GM21529 (cell line): ENCODE measurements around the gene CALCOCO1.
"Not testable (repeated sequence)": the region's sequence is repeated elsewhere in the genome, so short reads cannot be mapped to it uniquely, and the experiment has no call there.

Experiments used
- ATAC-seq: cut with Tn5 transposase; IDR thresholded peaks from one replicate; pipeline ENCODE4 v1.9.1; 2021; ENCODE audit not compliant: unreplicated experiment

CALCOCO1 gene

GRCh38 chr12:53727310-53728041 lies at the start of gene CALCOCO1:
Gene CALCOCO1, minus strand, starts transcription at chr12:53727452. Its CDS starts 2,210 bp downstream, at chr12:53725242.
- peak; percentile 98 for ATAC-seq

DNA sequence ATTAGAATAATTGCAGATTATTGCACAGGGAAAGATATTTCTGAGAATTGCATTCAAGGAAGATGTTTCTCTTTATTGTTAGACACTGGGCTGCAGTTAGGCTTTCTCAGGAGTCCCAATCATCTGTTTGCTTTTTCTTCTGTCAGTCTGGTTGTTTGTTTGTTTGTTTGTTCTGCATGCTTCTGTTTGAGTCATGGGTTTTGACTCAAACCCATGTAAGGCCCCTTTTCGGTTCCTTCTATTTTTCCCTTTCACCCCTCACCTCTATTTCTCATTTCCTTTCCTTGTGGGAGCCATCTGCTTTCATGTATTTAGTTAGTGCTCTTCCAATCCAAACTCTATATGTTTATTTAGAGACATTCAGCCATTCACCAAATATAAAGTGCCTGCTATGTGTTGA lies 49.6 kb upstream of the CALCOCO1 start:
- ATAC-seq: no peak

DNA sequence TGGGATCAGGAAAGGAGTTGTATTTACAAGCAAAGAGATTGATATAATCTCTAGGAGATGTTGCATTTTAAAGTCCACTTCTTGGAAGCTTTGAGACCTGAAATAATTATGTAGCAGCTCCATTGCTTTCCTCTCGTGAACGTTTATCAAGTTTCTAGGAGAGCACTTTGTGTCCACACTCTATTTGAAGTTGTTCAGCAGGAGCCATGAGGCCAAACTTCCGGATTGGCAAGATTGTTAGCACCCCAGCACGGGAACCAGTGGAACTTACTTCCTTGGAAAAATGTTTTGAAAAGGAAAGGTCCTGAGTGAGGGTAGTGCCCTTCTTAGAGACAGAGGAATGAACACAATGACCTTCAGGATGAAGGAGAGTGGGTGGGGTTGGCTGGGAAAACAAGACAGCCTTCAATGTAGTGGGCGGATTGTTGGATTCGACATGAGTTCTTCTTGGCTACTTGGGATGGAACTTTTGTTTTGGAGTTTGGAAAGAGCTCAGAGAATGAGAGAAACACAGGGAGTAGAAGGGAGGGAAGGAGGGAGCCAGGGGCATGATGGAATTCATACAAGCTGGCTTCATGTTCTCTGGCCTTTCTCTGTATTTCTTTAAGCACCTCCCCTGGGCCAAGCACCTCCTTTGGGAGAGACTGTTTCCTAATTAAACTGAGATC lies 48.4 kb upstream of the CALCOCO1 start:
- no peak for ATAC-seq

DNA sequence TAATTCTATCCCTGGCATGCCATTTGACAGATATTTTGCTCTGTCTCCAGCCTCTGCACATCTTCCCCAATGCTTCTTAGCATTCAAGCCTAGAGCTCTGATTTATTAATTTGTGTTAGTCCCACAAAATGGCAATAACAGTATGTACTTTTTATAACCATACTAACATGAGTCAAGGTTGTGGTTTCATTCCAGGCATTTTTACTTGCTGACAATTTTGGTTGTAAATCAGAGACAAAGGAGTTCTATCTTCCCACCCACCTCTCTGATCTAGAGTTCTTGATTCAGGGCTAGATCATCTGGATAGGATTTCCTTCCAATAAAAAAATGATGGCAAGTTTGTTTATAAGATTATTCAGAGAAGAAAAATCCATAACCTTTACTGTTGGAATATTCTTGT lies 43.0 kb upstream of the CALCOCO1 start:
- no peak for ATAC-seq

DNA sequence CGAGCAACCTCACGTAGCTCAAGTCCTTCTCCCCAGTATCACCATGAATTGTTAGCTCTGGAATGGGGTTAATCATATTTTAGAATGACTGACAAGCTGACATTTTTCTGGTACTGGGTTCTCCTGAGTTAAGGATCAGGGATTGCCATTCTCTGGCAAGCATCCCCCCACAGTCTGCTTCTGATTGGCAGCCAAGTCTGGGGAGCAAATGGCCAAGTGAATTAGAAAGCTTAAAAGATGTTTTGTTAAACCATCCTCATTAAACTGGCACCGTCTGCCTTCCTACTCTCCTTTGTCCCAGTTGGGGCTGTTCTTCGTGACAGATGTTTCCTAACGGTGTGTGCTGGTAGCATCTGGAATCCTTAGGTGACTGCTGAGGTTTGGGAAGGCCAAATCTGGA lies 41.7 kb upstream of the CALCOCO1 start:
- ATAC-seq: no peak

DNA sequence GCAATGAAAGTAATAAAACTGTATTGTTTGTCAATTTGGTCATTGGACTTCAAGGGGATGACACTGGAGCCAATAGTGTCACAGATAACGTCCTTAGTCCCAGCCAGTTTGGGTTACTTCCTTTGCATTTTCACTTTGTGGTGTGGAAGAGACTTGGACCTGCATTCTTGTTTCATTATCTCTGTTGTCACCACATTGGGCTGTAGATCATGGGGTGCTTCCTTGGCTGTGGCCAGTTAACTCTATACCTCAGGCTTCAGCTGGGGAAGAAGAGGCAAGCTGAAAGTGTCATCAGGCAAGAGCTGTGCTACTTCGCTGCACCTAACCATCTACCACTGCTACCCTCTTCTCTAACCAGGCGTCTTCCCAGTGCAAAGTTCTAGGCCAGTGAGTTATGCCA lies 39.6 kb upstream of the CALCOCO1 start:
- no peak for ATAC-seq

- ATAC-seq: no peak
Observed at GRCh38 chr12:53765891-53766290, 38.6 kb upstream of the CALCOCO1 start.

DNA sequence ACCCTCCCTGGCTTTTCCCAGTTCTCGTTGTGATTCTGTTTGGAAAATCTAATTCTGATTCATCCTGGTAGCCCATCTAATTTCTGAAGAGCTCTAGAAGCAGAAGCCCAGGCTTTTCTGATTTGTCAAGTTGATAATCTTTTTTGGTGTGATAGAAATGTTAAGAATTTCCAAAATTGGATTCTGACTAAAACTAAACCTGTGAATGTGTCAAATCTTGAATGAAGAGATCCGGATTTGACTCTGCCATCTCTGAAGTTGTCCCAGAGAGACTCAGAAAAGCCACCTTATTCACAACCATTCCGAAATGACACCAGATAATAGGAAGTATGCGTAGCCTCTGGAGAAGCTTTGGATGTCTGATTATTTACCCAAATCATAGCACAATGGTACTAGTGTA lies 37.4 kb upstream of the CALCOCO1 start:
- ATAC-seq: no peak

DNA sequence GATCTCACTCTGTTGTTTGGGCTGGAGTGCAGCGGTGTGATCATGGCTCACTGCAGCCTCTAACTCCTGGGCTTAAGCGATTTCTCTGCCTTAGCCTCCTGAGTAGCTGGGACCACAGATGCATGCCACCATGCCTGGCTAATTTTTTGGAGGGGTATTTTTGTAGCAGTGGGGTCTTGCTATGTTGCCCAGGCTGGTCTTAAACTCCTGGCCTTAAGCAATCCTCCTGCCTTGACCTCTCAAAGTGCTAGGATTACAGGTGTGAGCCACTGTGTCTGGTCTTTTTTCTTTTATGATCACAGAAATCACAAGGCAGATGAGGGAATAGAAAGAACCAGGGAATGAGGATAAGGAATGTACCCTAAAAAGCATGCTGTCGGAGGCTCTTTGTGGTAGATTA lies 35.5 kb upstream of the CALCOCO1 start:
- ATAC-seq: not testable (repeated sequence)

DNA sequence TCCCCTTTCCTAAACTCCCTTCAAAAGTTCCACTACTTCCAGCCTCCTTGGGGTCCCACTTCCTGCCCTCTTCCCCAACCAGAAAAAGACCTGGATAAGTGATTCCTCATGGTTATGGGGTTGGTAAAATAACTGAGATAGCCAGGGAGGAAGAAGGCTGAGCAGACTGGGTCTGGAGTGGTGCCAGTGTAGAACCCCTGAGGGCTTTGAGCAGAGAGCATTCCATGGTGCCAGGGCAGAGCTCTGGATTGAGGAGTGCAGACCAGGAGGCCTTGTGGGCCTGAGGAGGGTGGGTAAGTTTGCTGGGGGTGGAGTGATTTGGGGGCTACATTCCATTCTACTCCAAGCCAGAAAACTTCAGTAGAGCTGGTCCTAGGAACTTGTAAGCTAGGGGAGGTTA lies 34.1 kb upstream of the CALCOCO1 start:
- no peak for ATAC-seq

DNA sequence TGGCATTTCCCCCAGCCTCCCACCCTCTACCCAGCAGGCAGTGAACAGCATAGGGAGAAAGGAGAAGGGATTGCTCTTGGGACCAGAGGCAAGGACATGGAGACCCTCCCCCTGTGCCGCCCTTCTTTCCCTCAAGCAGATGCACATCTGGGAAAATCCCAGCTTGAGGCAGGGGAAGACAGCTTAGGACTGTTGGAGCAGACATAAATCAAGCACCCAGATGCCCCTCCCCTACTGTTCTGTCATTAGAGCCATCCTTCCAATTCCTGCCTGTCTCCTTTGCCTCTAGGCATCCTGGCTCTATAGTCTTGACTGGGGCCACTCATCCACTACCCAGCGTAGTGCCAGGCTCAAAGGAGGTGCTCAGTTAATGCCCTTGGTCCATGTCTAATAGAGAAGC lies 32.0 kb upstream of the CALCOCO1 start:
- ATAC-seq: no peak

GRCh38 chr12:53758730-53759103 lies 31.5 kb upstream of the CALCOCO1 start:
- no peak for ATAC-seq

- ATAC-seq: no peak
Observed at GRCh38 chr12:53758081-53758729, 31.0 kb upstream of the CALCOCO1 start.

- peak; percentile 58 for ATAC-seq
Observed at GRCh38 chr12:53757101-53757770, 30.0 kb upstream of the CALCOCO1 start.

DNA sequence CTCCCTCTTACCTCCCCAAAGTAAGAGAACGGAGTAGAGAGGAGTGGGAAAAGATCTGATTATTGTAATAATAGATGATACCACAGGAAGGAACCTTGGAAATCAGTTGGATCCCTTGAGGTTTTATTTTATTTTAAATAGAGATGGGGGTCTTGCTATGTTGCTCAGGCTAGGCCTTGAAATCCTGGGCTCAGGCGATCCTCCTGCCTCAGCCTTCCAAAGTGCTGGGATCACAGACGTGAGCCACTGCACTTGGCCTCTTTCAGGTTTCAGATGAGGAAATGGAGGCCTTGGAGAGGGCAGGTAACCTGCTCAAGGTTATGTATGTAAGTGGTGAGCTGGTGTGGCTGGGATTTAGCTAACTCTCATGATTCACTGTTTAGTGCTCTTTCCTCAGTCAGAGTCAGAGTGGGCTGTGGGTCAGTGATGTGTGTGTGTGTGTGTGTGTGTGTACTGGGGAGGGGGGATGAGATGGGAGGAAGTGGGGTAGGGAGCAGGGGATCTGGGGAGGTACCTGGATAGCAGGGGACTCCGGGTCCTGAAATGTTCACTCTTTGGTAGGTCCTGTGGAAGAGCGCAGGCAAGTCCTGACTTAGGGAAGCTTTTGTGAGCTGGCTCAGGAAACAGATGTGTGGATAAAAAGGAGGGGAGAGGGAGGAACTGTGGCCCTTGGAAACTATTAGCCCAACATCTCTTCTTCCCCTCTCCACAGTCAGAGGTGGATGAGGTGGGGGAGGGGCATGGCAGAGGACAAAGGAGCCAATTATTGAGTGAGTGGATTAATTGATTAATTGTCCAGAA lies 29.2 kb upstream of the CALCOCO1 start:
- no peak for ATAC-seq

GRCh38 chr12:53755893-53756292 lies 28.6 kb upstream of the CALCOCO1 start:
- no peak for ATAC-seq

DNA sequence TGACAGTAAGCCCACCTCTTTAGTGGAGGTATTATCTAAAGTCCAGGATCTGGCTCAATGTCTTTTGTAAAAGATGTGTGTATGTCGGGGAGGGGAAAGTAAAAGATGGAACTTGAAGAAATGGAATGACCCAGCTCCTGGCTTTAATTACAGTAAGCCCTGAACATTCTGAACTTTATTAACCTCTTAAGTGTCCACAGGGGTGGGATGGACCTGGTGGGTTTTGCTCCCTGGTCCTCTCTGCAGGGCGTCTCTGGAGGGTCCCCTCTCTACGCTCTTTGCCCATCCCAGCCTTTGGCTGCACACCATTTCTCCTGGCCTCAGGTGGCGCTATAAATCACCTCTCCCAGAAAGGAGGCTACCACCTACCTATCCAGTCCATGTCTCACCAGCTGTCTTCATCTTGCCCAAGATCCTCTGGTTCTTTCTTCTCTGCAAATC lies 28.2 kb upstream of the CALCOCO1 start:
- no peak for ATAC-seq

GRCh38 chr12:53754633-53755264 lies 27.5 kb upstream of the CALCOCO1 start:
- ATAC-seq: no peak

DNA sequence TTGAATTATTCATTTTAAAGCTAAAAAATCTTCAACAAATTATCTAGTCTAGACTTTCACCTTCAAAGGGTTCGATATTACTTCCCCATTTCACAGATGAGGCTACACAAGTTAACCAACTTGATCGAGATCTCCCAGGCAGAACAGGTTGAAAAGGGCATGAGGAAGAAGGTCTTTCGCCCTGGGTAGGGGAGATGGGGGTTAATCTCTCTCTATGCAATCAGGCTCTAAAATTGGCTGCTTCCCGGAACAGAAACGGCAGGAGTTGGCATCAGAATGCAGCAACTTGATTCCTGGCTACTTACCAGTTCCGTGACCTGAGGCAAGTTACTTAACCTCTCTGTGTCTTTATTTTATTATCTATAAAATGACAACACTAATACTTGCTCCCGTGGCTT lies 26.9 kb upstream of the CALCOCO1 start:
- ATAC-seq: no peak

GRCh38 chr12:53752621-53753020 lies 25.4 kb upstream of the CALCOCO1 start:
- ATAC-seq: no peak
